HG03066 (cell line): ENCODE results near the gene PPP1R3E.
"Not testable (repeated sequence)": the region's sequence is repeated elsewhere in the genome, so short reads cannot be mapped to it uniquely, and the experiment has no call there.

Source experiments
- ATAC-seq: cut with Tn5 transposase; IDR thresholded peaks from one replicate; pipeline ENCODE4 v1.9.1; 2021; ENCODE audit warnings: low read depth; ENCODE audit not compliant: unreplicated experiment

PPP1R3E gene, protein sequence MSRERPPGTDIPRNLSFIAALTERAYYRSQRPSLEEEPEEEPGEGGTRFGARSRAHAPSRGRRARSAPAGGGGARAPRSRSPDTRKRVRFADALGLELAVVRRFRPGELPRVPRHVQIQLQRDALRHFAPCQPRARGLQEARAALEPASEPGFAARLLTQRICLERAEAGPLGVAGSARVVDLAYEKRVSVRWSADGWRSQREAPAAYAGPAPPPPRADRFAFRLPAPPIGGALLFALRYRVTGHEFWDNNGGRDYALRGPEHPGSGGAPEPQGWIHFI

DNA sequence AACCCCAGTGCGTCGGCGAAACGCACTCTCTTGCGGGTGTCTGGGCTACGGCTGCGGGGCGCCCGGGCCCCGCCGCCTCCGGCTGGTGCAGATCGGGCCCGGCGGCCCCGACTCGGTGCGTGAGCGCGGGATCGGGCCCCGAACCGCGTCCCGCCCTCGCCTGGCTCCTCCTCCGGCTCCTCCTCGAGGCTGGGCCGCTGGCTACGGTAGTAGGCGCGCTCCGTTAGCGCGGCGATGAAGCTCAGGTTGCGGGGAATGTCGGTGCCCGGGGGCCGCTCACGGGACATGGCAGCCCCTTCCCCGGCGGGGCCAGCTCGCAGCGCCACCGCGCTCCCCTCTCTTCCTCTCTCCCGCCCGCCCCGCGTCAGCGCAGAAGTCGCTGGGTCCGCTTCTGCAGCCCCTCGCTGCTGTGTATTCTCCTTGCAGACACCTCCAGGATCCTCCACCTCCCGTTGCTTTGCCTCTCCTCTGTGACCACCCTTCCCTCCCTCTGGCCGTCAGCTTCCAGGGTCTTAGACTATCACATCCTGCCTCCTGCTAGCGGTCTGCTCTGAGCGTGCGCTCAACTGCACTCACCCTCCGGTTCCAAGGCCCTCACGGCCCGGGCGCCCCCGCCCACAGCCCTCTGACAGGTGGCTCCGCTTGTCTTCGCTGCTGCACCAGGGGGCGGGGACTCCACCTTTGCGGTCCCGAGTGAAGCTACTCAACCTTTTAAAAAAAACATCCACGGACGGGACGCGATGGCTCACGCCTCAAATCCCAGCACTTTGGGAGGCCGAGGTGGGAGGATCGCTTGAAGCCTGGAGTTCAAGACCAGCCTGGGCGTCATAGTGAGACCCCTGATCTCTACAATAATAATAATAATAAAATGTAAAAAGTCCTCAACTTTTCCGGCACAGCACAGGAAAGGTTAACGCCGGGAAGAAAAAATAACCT, at the start of gene PPP1R3E:
Gene PPP1R3E (minus strand): TSS at position 570 of the 936 bp plus-strand sequence. CDS start 283 bp downstream, at position 287.
- peak; percentile 32 for ATAC-seq

DNA sequence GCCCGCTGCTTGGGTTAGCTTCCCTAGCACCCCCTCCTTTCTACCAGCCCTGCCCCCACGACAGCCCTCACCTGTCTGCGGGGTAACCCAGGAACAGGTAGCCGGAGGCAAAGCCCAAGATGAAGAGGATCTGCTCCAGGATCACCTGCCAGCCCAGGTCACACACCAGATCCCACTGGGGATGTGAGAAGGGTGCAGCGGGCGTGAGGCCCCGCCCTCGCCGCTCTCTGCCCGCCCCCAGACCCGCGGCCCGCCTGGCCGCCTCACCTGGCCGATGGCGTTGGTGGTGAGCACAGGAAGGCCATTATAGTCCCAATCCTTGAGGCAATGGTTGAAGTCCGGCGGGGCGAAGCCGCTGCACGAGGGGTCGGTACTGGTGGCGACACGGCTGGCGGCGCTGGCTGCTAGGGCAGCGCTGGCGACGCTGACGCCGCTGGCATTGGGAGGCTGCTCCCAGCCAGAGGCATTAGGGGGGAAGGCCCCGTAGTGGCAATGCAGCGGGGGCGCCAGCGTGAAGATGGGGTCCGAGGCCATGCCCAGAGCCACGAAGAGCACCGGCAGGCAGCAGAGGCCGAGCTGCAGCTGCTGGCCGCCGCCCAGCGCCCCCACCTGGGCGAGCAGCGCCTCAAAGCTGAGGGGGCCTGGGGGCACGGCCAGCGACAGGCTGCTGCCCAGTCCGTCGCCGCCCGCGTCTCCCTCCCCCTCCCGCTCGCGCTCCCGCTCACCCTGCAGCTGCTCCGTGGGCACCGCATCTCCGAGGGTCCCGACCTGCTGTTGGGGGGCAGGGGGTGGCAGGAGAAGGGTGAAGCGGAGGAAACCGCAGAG, 49.2 kb upstream of the PPP1R3E start:
- ATAC-seq = no peak

DNA sequence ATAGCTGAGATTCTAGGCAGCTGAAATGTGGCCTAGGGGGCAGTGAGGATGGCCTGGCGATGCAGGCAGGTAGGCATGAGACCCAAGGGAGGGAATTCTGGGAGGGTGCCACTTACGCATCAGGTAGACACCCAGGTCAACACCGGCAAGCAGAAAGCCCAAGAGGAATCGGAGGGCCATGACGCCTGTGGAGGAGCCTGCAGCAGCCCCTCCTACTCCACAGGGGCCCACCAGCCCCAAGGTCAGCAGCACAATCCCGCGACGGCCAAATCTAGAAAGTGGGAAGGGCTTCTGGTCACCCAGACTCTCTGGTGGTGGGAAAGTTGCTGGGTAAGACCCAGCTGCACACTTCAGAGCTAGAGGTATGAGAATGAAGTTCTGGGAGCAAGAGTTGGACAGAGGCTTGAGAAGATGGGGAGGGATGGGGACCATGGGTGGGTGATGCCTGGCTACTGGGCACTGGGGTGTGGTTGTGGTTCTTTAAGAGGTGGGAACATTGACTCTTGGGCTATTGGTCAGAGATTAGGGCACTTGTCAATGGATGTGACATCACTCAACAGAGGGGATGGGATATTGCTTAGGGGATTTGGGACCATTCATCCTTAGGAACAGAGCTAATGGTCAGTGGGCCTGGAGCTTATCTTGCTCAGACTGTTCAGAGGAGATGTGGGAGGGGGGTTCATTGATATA, 46.6 kb upstream of the PPP1R3E start:
- ATAC-seq = no peak

DNA sequence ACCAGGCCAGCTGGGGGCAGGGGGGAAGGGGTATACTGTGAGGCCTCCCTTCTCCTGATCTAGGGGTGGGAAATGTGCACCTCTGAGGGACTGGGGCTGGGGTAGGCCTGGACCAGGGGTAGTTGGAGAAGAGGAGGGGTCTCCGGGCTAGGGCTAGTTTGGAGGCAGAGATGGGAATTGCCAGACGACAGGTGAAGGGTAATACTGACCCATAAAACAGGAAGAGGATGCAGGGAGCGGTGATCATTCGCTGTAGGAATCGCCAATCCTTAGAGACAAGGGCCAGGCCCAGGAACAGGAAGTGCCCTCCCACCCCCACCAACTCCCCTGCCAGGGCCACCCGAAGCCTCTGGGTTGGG, 45.6 kb upstream of the PPP1R3E start:
- ATAC-seq = no peak

DNA sequence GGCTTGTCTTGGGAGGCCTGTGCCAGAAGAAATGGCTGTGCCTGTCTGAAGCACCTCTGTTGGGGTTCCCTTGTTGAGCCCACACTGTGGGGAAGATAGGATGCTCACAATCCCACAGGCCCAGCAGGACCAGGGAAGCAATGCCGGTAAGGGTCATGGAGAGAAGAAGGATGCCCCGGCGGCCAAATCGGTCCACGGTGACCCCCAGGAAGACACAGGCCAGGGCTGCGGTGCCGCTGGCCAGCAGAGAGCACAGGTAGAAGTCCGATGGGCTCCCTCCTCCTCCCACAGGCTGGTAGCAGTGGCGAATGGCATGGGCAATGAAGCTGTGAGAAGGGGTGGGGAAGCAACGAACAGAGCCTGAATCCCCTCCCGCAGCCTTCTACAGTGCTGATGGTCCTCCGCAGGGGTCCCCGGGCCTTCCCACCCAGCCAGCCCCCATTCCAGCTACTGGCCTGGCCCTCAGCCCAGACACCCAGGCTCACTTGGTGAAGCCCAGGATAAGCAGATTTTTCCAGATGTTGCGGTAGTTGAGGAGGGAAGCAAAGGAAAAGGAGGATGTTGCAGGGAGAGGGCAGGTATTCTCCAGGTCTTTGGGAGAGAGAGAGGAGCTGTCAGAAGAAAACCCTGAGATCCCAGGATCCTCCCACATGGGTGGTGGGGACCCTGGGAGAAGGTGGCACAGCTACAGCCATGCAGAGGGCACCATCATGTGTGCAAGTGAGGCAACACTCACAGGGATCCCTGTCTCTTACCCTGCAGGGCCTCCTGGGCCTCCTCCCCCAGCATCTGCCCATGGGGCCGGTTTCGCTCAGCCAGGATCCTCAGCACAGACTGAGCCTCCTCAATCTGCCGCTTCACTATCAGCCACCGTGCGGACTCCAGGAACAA, 45.0 kb upstream of the PPP1R3E start:
- no peak for ATAC-seq

DNA sequence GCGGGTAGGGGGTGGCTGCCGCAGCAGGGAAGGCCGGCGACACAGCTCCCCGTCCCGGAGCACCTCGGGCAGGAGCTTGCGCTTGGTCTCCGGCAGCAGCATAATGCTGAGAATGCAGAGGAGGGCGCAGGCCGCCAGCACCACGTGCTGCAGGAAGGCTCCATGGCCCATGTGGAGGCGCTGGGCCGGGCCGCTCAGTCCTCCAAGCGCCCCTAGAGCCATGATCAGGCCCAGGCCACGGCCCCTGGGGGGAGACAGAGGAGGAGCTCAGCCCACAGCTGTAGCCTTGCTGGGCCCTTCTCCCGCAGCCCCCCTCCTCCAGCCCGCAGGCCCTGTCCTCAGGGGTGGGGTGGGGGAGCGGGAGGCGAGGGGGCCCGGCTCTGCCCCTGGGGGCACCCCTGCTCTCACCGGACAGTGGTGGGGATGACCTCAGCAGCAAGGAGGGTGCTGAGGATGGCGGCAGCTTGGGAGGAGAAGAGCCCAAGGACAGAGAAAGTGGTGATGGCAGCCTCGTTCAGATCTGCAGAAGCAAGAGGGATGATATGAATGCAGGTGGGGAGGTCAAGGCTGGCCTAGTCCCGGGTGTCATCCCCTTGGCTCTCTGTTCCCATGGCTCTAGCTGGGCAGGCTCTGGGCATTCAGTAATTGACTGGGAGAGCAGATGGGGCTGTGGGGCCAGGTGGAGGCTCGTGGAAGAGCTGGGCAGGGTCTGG, 44.2 kb upstream of the PPP1R3E start:
- no peak for ATAC-seq

DNA sequence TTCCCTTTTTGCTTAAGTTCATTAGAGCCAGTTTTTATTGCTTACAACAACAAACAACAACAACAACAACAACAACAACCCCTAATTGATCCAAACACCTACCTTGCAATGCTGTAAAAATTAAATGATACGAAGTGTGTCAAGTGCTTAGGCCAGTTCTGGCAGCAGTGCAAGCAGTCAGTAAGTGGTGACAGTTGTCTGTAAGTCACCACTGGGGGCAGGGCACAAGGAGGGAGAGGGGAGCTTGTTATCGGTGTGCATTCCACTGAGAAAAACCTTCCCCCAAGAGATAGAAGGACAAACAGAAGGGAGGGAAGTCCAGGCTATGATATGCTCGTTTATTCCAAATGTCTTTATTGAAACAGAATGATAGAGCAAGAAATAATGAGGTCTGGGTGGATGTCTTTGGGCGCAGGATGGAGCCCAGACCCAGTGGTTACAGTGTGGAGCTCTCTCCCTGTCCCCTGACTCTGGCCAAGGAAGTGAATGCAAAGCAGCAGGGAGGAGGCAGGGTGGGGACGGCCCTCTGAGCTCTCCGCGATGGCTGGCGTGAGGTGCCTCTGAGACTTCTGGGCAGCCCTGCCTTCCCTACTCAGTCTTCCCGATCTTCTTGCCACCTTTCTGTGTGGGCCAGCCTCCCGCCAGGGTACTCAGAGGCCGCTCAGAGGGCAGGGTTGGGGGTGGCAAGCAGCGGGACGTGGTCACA, 43.5 kb upstream of the PPP1R3E start:
- ATAC-seq = no peak

DNA sequence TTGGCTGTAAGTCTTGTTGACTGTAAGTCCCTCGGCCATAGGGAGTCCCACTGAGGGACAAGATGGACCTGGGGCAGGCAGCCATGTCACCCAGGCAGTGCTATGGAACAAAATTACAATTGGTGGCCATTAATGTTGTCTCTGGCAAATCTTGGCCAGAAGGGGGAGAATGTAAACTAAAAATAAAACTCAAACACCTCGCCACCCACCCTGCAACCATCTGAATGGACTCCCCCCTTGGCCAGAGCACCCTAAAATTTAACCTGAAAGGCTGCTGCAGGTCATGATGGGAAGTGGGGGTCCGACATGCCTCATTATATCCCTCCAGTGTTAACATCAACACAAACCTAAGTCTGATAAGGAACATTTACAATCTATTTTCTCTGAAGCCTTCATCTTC, 41.8 kb upstream of the PPP1R3E start:
- no peak for ATAC-seq

DNA sequence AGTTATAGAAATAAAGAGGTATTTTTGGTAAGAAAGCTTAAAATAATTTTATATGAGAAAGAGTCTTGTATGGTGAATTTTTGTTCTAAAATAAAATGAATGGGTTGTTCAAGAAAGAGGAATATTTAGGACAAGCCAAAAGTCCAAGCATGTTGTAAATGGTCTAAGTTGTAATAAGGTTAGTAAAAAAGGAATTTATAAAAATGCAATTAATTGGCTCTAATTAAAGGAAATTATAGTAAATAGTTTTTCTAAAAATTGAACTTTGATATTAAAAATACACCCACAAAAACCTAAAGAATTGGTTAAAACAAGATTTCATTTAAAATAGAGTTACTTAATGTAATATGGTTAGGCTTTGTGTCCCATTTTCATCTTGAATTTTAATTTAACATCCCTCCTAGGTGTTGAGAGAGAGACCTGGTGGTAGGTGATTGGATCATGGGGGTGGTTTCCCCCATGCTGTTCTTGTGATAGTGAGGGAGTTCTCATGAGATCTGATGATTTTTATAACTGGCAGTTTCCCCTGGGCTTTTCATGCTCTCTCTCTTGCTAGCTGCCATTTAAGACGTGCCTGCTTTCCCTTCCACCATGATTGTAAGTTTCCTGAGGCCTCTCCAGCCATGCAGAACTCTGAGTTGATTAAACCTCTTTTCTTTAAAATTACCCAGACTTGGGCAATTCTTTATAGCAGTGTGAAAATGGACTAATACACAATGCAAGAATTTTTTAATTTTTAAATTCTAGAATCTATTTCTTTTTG, 37.0 kb upstream of the PPP1R3E start:
- ATAC-seq = no peak

DNA sequence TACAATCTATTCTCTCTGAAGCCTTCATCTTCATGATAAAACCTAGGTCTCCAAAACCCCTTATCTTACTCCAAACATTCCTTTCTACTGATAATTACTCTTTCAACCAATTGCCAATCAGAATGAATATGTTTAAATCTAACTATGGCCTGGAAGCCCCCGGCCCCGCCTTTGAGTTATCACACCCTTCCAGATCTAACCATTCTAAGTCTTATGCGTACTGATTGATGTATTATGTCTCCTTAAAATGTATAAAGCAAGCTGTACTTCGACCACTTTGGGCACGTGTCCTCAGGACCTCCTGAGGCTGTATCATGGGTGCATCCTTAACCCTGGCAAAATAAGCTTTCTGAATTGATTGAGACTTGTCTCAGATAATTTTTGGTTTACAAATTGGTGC, 33.0 kb upstream of the PPP1R3E start:
- ATAC-seq = no peak

DNA sequence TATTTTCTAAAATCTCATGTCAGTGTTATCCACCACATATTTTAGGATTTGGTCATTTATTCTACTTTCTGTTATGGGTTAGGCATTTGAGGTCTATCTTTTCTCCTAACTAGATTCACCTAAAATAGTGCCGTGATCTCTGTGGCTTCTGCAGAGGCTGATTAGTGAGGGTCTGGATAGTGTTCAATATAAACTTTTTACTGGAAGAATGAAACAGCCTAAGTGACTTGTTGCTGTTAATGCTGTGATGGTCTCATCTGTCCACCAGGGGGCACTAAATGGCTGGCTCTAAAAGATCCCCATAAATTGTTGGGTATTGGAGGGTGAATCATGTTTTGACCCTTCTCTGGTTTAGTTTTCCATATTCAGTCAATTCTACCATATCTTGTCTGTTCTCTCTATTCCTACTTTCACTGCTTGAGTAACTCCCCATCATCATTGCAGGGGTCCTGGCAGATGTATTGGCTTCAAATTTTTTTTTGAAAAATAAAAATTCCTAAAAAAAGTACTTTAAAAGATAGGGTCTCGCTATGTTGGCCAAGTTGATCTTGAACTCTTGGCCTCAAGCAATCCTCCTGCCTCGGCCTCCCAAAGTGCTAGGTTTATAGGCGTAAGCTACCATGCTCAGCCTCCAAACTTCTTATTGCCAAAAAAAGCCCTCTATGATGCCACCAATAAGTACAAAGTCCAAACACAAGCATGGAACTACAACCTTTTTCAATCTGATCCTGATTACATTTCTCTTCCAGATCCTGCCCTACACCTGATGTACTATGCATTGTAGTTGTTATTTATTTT, 25.5 kb upstream of the PPP1R3E start:
- ATAC-seq = no peak

DNA sequence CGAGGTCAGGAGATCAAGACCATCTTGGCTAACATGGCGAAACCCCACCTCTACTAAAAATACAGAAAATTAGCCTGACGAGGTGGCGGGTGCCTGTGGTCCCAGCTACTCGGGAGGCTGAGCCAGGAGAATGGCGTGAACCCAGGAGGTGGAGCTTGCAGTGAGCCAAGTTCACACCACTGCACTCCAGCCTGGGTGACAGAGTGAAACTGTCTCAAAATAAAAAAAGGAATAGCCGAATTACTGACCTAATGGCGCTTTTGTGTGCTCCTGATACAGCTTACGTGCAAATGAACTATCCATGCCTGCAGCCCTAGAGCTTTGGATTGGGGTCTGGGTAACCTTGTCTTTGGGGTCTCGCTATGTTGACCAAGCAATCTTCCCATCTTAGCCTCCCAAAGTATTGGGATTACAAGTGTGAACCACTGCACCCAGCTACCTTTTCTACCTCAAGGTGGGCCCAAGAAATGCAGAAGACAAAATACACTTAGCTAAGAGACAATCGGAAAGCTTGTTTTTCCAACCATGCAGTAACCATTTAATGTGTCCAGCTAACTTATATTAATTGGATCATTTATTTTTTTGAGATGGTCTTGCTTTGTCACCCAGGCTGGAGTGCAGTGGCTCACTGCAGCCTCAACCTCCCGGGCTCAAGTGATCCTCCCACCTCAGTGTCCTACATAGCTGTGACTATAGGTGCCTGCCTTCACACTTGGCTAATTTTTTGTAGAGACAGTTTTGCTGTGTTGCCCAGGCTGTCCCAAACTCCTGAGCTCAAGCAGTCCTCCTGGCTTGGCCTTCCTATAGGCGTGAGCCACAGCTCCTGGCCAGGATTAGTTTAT, 24.1 kb upstream of the PPP1R3E start:
- ATAC-seq = no peak

DNA sequence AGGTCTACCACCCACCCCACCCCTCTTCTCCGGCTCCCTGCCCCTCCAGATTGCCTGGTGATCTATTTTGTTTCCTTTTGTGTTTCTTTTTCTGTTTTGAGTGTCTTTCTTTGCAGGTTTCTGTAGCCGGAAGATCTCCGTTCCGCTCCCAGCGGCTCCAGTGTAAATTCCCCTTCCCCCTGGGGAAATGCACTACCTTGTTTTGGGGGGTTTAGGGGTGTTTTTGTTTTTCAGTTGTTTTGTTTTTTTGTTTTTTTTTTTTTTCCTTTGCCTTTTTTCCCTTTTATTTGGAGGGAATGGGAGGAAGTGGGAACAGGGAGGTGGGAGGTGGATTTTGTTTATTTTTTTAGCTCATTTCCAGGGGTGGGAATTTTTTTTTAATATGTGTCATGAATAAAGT, 23.1 kb upstream of the PPP1R3E start:
- ATAC-seq = not testable (repeated sequence)

DNA sequence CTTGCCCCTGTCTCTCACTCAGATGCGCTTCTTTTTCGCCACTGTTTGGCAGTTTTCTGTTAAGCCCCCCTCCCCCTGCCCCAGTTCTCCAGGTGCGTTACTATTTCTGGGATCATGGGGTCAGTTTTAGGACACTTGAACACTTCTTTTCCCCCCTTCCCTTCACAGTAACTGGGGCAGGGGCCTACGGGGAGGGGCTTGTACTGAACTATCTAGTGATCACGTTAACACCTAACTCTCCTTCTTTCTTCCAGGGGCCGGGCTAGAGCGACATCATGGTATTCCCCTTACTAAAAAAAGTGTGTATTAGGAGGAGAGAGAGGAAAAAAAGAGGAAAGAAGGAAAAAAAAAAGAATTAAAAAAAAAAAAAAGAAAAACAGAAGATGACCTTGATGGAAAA, 22.3 kb upstream of the PPP1R3E start:
- no peak for ATAC-seq

DNA sequence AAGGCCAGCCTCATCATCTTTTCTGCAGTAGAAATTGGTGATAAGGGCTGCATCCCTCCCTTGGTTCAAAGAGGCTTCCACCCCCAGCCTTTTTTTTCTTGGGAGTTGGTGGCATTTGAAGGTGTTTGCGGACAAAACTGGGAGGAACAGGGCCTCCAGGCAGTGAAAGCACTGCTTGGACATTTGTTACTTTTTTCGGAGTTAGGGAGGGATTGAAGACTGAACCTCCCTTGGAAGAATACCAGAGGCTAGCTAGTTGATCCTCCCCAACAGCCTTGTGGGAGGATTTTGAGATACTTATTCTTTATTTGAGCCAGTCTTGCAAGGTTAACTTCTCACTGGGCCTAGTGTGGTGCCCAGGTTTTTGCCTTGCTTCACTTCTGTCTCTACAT, 21.8 kb upstream of the PPP1R3E start:
- ATAC-seq = no peak
